ENCODE data around the gene EIF3CL.
"Not testable (repeated sequence)": the region's sequence is repeated elsewhere in the genome, so short reads cannot be mapped to it uniquely, and the experiment has no call there.

The EIF3CL gene

GRCh38 chr16:28377108-28377625 is 26.5 kb downstream of the EIF3CL start:
- not testable (repeated sequence) for H3K27me3 Mint-ChIP-seq; H3K9me3 Mint-ChIP-seq (ENCODE audit: low read depth); H3K27ac Mint-ChIP-seq; H3K4me1 Mint-ChIP-seq (ENCODE audit: low read depth); H3K4me3 Mint-ChIP-seq; H3K36me3 Mint-ChIP-seq

GRCh38 chr16:28375115-28375514 is 28.5 kb downstream of the EIF3CL start:
- H3K9me3 Mint-ChIP-seq (ENCODE audit: low read depth); H3K27me3 Mint-ChIP-seq; H3K36me3 Mint-ChIP-seq; H3K27ac Mint-ChIP-seq; H3K4me1 Mint-ChIP-seq (ENCODE audit: low read depth); H3K4me3 Mint-ChIP-seq: not testable (repeated sequence)

GRCh38 chr16:28374281-28374680 is 29.4 kb downstream of the EIF3CL start:
- not testable (repeated sequence) for H3K4me1 Mint-ChIP-seq (ENCODE audit: low read depth); H3K27me3 Mint-ChIP-seq; H3K36me3 Mint-ChIP-seq; H3K4me3 Mint-ChIP-seq; H3K9me3 Mint-ChIP-seq (ENCODE audit: low read depth); H3K27ac Mint-ChIP-seq

DNA sequence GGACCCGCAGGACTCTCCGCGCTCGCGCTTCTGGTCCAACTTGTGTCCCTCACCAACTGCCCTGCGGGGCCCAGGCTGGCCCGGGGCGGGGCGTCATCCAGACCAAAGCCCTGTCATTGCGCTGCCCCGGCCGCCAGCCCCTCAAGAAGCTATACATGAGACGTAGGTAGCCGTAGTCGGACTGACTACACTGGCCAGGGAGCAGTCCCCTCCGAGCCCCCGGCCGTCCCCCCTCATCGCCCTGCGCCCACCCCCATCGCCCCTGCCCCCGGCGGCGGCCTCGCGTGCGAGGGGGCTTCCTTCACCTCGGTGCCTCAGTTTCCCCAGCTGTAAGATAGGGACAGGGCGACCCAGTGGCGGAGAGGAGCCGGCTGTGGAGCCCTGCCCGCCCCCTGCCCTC is 35.7 kb downstream of the EIF3CL start:
- H3K27me3 Mint-ChIP-seq; H3K4me1 Mint-ChIP-seq (ENCODE audit: low read depth); H3K36me3 Mint-ChIP-seq; H3K9me3 Mint-ChIP-seq (ENCODE audit: low read depth); H3K4me3 Mint-ChIP-seq; H3K27ac Mint-ChIP-seq: not testable (repeated sequence)

DNA sequence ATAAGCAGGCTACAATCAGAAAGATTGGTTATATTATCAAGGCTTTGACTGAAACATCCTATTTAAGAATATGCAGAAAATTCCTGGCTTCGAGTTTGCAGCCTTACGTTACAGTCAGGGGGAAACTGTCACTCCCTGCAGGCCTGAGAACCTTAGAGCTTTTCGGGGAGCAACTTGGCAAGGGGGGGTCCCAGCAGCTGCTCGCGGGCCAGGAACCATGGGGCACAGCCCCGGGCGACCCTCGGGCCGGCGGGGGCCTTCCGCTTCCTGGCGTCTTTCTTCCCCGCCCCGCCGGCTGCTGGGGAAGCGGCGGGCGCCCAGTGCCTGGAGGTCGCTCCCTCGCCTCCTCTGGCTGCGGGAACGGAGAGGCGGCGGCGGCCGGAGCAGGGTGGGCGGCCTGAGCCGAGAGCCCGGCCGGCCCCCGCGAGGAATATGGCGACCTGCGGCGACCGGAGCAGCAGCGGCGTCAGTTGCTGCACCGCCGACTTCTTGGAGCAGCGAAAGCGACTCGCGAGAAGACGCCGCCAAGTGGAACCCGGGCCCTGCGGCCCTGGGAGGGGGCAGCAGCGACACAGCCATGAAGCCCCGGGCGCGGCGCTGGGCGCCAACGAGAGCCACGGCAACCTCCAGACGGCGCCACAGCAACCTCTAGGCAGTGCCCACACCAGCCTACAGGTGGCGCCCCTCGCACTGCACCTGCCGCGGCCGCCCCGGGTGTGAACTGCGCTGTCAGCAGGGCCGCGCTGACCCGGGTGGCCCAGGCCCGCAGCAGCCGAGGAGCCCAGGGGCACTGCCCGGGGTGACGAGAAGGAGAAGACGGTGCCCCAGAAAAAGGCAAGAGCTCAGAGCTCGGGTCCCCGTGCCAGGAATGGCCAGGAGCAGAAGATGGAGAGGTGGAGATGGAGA is 39.1 kb downstream of the EIF3CL start:
- not testable (repeated sequence) for H3K4me3 Mint-ChIP-seq; H3K4me1 Mint-ChIP-seq (ENCODE audit: low read depth); H3K9me3 Mint-ChIP-seq (ENCODE audit: low read depth); H3K27ac Mint-ChIP-seq; H3K36me3 Mint-ChIP-seq; H3K27me3 Mint-ChIP-seq

GRCh38 chr16:28363408-28363807 is 40.2 kb downstream of the EIF3CL start, which contains the start of gene NPIPB6:
TSS of gene NPIPB6 (minus strand) at chr16:28363508. CDS start at chr16:28362822, 686 bp downstream.
- not testable (repeated sequence) for H3K4me1 Mint-ChIP-seq (ENCODE audit: low read depth); H3K27ac Mint-ChIP-seq; H3K27me3 Mint-ChIP-seq; H3K36me3 Mint-ChIP-seq; H3K4me3 Mint-ChIP-seq; H3K9me3 Mint-ChIP-seq (ENCODE audit: low read depth)

- not testable (repeated sequence) for H3K9me3 Mint-ChIP-seq (ENCODE audit: low read depth); H3K36me3 Mint-ChIP-seq; H3K4me1 Mint-ChIP-seq (ENCODE audit: low read depth); H3K27me3 Mint-ChIP-seq; H3K4me3 Mint-ChIP-seq; H3K27ac Mint-ChIP-seq
Measured at GRCh38 chr16:28362600-28362999, 41.0 kb downstream of the EIF3CL start.

GRCh38 chr16:28338230-28338629 is 65.4 kb downstream of the EIF3CL start:
- not testable (repeated sequence) for H3K4me1 Mint-ChIP-seq (ENCODE audit: low read depth); H3K4me3 Mint-ChIP-seq; H3K27me3 Mint-ChIP-seq; H3K9me3 Mint-ChIP-seq (ENCODE audit: low read depth); H3K36me3 Mint-ChIP-seq; H3K27ac Mint-ChIP-seq

- not testable (repeated sequence) for H3K36me3 Mint-ChIP-seq; H3K9me3 Mint-ChIP-seq (ENCODE audit: low read depth); H3K4me1 Mint-ChIP-seq (ENCODE audit: low read depth); H3K27me3 Mint-ChIP-seq; H3K27ac Mint-ChIP-seq; H3K4me3 Mint-ChIP-seq
Measured at GRCh38 chr16:28336940-28337710, 66.5 kb downstream of the EIF3CL start.

DNA sequence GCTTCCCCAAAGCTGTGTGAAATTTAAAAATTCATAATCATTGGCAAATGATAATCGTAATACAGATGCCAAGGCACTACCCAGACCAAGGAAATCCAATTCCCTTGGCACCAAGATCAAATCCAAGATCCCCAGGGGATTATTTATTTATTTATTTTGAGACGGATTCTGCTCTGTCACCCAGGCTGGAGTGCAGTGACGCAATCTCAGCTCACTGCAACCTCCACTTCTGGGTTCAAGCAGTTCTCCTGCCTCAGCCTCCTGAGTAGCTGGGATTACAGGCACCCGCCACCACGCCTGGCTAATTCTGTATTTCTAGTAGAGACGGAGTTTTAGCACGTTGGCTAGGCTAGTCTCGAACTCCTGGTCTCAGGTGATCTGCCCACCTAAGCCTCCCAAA is 68.0 kb downstream of the EIF3CL start:
- not testable (repeated sequence) for H3K4me3 Mint-ChIP-seq; H3K9me3 Mint-ChIP-seq (ENCODE audit: low read depth); H3K36me3 Mint-ChIP-seq; H3K27me3 Mint-ChIP-seq; H3K4me1 Mint-ChIP-seq (ENCODE audit: low read depth); H3K27ac Mint-ChIP-seq

DNA sequence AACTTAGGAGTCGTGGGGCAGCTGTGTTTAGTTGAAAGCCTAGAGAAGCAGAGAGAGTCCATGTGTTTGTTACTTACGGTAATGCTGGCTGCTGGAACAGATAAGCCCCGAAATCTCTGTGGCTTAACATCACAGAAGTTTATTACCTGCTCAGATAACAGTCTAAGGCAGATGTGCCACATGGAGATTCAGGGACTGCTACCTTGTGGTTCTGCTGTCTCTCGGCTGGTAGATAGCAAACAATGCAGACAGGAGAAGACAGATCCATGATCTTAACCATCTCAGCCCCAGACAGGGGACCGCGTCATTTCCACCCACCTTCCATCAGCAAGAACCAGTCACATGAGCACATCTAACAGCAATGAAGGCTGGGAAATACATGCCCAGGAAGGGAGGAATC is 71.0 kb downstream of the EIF3CL start:
- not testable (repeated sequence) for H3K4me3 Mint-ChIP-seq; H3K27me3 Mint-ChIP-seq; H3K4me1 Mint-ChIP-seq (ENCODE audit: low read depth); H3K36me3 Mint-ChIP-seq; H3K9me3 Mint-ChIP-seq (ENCODE audit: low read depth); H3K27ac Mint-ChIP-seq

GRCh38 chr16:28330981-28331380 is 72.7 kb downstream of the EIF3CL start:
- H3K36me3 Mint-ChIP-seq: not testable (repeated sequence)

DNA sequence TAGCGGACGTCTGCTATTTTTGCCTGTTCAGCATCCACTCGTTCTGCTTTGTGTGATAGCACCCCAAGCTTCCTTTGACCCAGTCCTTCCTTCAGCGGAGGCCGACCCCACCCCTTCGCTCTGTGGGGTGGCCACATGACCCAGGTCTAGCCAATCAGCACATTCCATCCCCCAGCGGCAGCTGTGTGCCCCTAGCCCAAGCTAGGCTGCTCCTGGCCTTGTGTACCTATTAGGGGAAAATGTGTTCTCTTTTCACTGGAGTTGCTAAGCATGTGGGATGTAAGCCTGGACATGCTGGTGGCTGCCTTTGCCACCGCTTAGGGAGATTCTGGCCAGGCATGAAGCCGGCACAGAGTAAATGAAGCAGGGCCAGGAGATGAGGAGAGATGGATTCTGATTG is 73.4 kb downstream of the EIF3CL start:
- not testable (repeated sequence) for H3K27ac Mint-ChIP-seq, H3K27me3 Mint-ChIP-seq, H3K4me3 Mint-ChIP-seq

More at GRCh38 chr16:28330981-28331380, 72.7 kb downstream of the EIF3CL start:
- H3K4me3 Mint-ChIP-seq; H3K4me1 Mint-ChIP-seq (ENCODE audit: low read depth); H3K27me3 Mint-ChIP-seq; H3K9me3 Mint-ChIP-seq (ENCODE audit: low read depth); H3K27ac Mint-ChIP-seq: not testable (repeated sequence)

More for the DNA sequence above, 73.4 kb downstream of the EIF3CL start:
- not testable (repeated sequence) for H3K9me3 Mint-ChIP-seq (ENCODE audit: low read depth); H3K36me3 Mint-ChIP-seq; H3K4me1 Mint-ChIP-seq (ENCODE audit: low read depth)

Data from activated naive CD8-positive, alpha-beta T cell (primary cell).